WI38 (cell line): ENCODE data around the gene ZRSR2.
"Not testable (repeated sequence)": the region's sequence is repeated elsewhere in the genome, so short reads cannot be mapped to it uniquely, and the experiment has no call there.

Experiments used
- H3K4me3 ChIP-seq: 2 replicates; pipeline ENCODE4 v1.5.1; 2011; ENCODE audit warnings: low read depth, mild to moderate bottlenecking, control low read depth, low read length
- CTCF ChIP-seq: IDR thresholded peaks from 2 replicates; pipeline ENCODE4 v1.5.1; 2012; ENCODE audit warnings: low read depth, mild to moderate bottlenecking, control low read depth, low read length

The ZRSR2 gene

GRCh38 chrX:15789979-15790768 lies at the start of gene ZRSR2:
TSS of gene ZRSR2 (plus strand) at chrX:15790484. CDS start at chrX:15790496, 12 bp downstream.
- H3K4me3 ChIP-seq, result peak within 1 kb of the TSS; percentile 76
- TF ChIP-seq CTCF, result no peak

- H3K4me3 ChIP-seq, result no peak overlapping the region
- no peak for TF ChIP-seq CTCF
Observed at GRCh38 chrX:15744181-15744867, 46.0 kb upstream of the ZRSR2 start.

- no peak for TF ChIP-seq CTCF
- no peak overlapping the region for H3K4me3 ChIP-seq
Observed at GRCh38 chrX:15745179-15745578, 45.1 kb upstream of the ZRSR2 start.

- not testable (repeated sequence) for H3K4me3 ChIP-seq
Observed at GRCh38 chrX:15746651-15747050, 43.6 kb upstream of the ZRSR2 start.

GRCh38 chrX:15747626-15748173 lies 42.6 kb upstream of the ZRSR2 start:
- H3K4me3 ChIP-seq, result no peak overlapping the region
- TF ChIP-seq CTCF, result no peak

GRCh38 chrX:15748841-15749240 lies 41.4 kb upstream of the ZRSR2 start:
- no peak overlapping the region for H3K4me3 ChIP-seq
- TF ChIP-seq CTCF, result no peak

- TF ChIP-seq CTCF, result no peak
- no peak overlapping the region for H3K4me3 ChIP-seq
Observed at GRCh38 chrX:15749642-15750610, 40.4 kb upstream of the ZRSR2 start.
